Measurements from ENCODE around the gene CTNND2.
"Not testable (repeated sequence)": the region's sequence is repeated elsewhere in the genome, so short reads cannot be mapped to it uniquely, and the experiment has no call there.

CTNND2 gene

DNA sequence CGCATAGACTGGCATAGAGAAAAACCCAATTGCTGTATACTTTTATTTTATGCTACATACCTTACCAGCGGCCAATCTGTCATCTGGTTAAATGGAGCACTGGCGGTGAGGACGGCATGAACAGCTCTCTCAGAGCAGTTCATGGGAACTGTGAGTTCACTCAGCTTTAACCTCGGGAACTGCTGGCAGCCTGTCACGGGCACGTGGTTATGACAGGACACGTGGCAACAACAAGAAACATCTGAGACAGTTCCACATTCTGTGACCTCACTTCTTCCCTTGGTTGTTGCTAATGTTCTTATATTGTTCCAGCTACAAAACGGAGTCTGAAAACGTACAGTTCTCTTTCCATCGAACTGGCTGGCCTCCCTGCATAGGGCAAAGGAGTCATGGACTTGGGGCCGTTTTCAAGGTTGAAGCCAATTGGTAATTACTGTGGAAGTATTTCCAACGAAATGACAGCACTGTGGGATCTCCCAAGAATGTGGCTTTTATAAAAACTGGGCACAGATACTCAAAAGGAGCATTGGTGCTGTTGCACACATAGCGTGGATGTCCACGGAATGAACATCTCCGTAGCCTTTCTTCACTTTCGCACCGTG, 896.9 kb downstream of the CTNND2 start:
- H3K4me1 ChIP-seq (ENCODE audit: insufficient read depth, insufficient read length) = no peaks in the 10 kb centered on the region
- H3K36me3 ChIP-seq (ENCODE audit: insufficient read depth, insufficient read length, low read length) = no peaks in the 10 kb centered on the region
- no peak for DNase-seq (ENCODE audit: low read depth, low spot score)
- TF ChIP-seq YY1 (IDR thresholded peaks at IDR 0.05; ENCODE audit: insufficient read depth, insufficient read length) (no peak), SUZ12 (IDR thresholded peaks at IDR 0.05; ENCODE audit: extremely low read depth, insufficient read depth, insufficient read length) (no peak), ZNF274 (IDR thresholded peaks at IDR 0.05; ENCODE audit: low read depth, low read length) (no peak)
- H3K9ac ChIP-seq (ENCODE audit: insufficient read length, low read depth) = no peak overlapping the region
- no peaks in the 10 kb centered on the region for H3K27me3 ChIP-seq (ENCODE audit: insufficient read depth, insufficient read length)
- H3K9me3 ChIP-seq (ENCODE audit: insufficient read depth, low read length) = no peaks in the 10 kb centered on the region; the same call in 1 of the 2 replicates
- H3K4me3 ChIP-seq (ENCODE audit: insufficient read length, low read depth) = no peak overlapping the region

GRCh38 chr5:11004523-11004922, 899.7 kb downstream of the CTNND2 start:
- not testable (repeated sequence) for H3K4me3 ChIP-seq (ENCODE audit: insufficient read length, low read depth); H3K9me3 ChIP-seq (ENCODE audit: insufficient read depth, low read length); H3K4me1 ChIP-seq (ENCODE audit: insufficient read depth, insufficient read length); DNase-seq (ENCODE audit: low read depth, low spot score); H3K9ac ChIP-seq (ENCODE audit: insufficient read length, low read depth); H3K27me3 ChIP-seq (ENCODE audit: insufficient read depth, insufficient read length); H3K36me3 ChIP-seq (ENCODE audit: insufficient read depth, insufficient read length, low read length)

DNA sequence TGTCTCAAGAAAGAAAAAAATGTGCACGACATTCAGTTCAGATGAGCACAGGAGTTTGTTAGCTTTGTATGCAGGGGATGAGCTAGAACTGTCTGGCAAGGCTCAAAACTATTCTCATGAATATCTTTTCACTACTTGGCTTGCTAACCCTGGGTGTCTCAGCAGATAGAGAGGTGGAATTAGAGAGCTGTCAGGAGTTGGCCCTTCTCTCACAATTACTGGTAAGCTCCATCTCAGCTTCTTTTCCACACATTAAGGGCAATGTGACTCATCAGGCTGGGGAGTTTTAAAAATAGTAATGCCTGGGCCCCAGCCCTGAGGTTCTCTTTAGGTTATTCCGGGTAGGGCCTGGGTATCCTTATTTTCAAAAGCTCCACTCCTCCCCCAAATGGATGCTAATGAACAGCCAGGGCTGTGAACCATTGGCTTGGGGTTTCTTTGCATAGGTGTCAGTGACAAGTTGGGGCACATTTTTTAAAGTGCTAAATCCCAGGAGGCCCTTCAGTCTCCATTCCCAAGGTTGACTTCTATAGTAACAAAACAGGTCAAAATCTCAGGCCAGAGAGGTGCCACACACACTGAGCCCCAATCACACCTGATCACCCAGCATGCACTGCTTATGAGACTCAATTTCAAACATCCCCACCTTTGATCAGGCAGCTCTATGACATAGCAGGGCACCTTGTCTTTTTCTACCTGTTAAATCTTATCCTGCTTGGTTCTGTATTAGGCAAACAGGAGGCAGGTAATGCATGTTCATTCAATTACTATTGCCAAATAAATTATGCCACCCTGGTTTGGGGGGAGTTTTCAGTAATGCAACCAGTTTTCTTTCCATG, 903.5 kb downstream of the CTNND2 start:
- no peak for TF ChIP-seq ZNF274 (IDR thresholded peaks at IDR 0.05; ENCODE audit: low read depth, low read length)
- no peak for TF ChIP-seq SUZ12 (IDR thresholded peaks at IDR 0.05; ENCODE audit: extremely low read depth, insufficient read depth, insufficient read length)
- no peak for TF ChIP-seq YY1 (IDR thresholded peaks at IDR 0.05; ENCODE audit: insufficient read depth, insufficient read length)
- Histone ChIP-seq H3K4me1 (ENCODE audit: insufficient read depth, insufficient read length) (no peaks in the 10 kb centered on the region), H3K36me3 (ENCODE audit: insufficient read depth, insufficient read length, low read length) (no peaks in the 10 kb centered on the region), H3K9ac (ENCODE audit: insufficient read length, low read depth) (no peak overlapping the region), H3K4me3 (ENCODE audit: insufficient read length, low read depth) (no peak overlapping the region), H3K9me3 (ENCODE audit: insufficient read depth, low read length) (no peaks in the 10 kb centered on the region), H3K27me3 (ENCODE audit: insufficient read depth, insufficient read length) (no peaks in the 10 kb centered on the region)
- no peak for DNase-seq (ENCODE audit: low read depth, low spot score)

- Histone ChIP-seq H3K4me1 (ENCODE audit: insufficient read depth, insufficient read length) (no peaks in the 10 kb centered on the region), H3K36me3 (ENCODE audit: insufficient read depth, insufficient read length, low read length) (no peaks in the 10 kb centered on the region), H3K27me3 (ENCODE audit: insufficient read depth, insufficient read length) (no peaks in the 10 kb centered on the region), H3K9ac (ENCODE audit: insufficient read length, low read depth) (no peak overlapping the region), H3K4me3 (ENCODE audit: insufficient read length, low read depth) (no peak overlapping the region), H3K9me3 (ENCODE audit: insufficient read depth, low read length) (no peaks in the 10 kb centered on the region)
- DNase-seq (ENCODE audit: low read depth, low spot score) = no peak
- TF ChIP-seq YY1 (IDR thresholded peaks at IDR 0.05; ENCODE audit: insufficient read depth, insufficient read length) (no peak), SUZ12 (IDR thresholded peaks at IDR 0.05; ENCODE audit: extremely low read depth, insufficient read depth, insufficient read length) (no peak), ZNF274 (IDR thresholded peaks at IDR 0.05; ENCODE audit: low read depth, low read length) (no peak)
These were observed 904.5 kb downstream of the CTNND2 start for GRCh38 chr5:10999714-11000113.

DNA sequence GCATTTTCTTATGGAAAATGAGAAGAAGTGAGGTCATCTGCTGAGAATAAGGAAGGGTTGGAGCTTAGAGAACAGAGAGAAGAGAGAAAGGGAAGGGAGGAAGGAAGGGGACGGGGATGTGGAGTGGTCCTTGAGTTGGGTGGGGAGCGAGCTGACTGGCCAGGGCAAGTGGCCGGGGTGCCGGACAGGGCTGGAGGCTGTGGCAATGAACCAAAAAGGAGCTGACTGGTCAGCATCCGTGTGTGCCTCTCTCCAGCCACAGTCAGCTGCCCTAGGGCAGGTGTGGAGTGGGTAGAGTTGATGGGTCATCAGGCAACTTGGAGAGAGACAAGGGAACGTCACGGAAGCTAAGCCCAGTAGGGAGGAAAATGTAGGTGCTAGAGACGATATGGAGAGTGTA, 908.4 kb downstream of the CTNND2 start:
- Histone ChIP-seq H3K4me1 (ENCODE audit: insufficient read depth, insufficient read length) (no peaks in the 10 kb centered on the region), H3K9ac (ENCODE audit: insufficient read length, low read depth) (no peak overlapping the region), H3K27me3 (ENCODE audit: insufficient read depth, insufficient read length) (no peaks in the 10 kb centered on the region), H3K4me3 (ENCODE audit: insufficient read length, low read depth) (no peak overlapping the region), H3K36me3 (ENCODE audit: insufficient read depth, insufficient read length, low read length) (no peaks in the 10 kb centered on the region), H3K9me3 (ENCODE audit: insufficient read depth, low read length) (no peaks in the 10 kb centered on the region)
- no peak for TF ChIP-seq SUZ12 (IDR thresholded peaks at IDR 0.05; ENCODE audit: extremely low read depth, insufficient read depth, insufficient read length)
- no peak for TF ChIP-seq ZNF274 (IDR thresholded peaks at IDR 0.05; ENCODE audit: low read depth, low read length)
- TF ChIP-seq YY1 (IDR thresholded peaks at IDR 0.05; ENCODE audit: insufficient read depth, insufficient read length) = no peak
- no peak for DNase-seq (ENCODE audit: low read depth, low spot score)

- Histone ChIP-seq H3K9me3 (ENCODE audit: insufficient read depth, low read length) (no peaks in the 10 kb centered on the region), H3K9ac (ENCODE audit: insufficient read length, low read depth) (no peak overlapping the region), H3K27me3 (ENCODE audit: insufficient read depth, insufficient read length) (no peaks in the 10 kb centered on the region), H3K36me3 (ENCODE audit: insufficient read depth, insufficient read length, low read length) (no peaks in the 10 kb centered on the region), H3K4me1 (ENCODE audit: insufficient read depth, insufficient read length) (no peaks in the 10 kb centered on the region), H3K4me3 (ENCODE audit: insufficient read length, low read depth) (no peak overlapping the region)
- no peak for DNase-seq (ENCODE audit: low read depth, low spot score)
- TF ChIP-seq ZNF274 (IDR thresholded peaks at IDR 0.05; ENCODE audit: low read depth, low read length) (no peak), SUZ12 (IDR thresholded peaks at IDR 0.05; ENCODE audit: extremely low read depth, insufficient read depth, insufficient read length) (no peak), YY1 (IDR thresholded peaks at IDR 0.05; ENCODE audit: insufficient read depth, insufficient read length) (no peak)
These were observed 909.9 kb downstream of the CTNND2 start for GRCh38 chr5:10994091-10994986.

GRCh38 chr5:10990634-10991033, 913.6 kb downstream of the CTNND2 start:
- H3K36me3 ChIP-seq (ENCODE audit: insufficient read depth, insufficient read length, low read length) = no peaks in the 10 kb centered on the region
- no peak for DNase-seq (ENCODE audit: low read depth, low spot score)
- no peaks in the 10 kb centered on the region for H3K9me3 ChIP-seq (ENCODE audit: insufficient read depth, low read length)
- peaks cover 2% of the 10 kb centered on the region for H3K4me1 ChIP-seq (ENCODE audit: insufficient read depth, insufficient read length)
- no peak overlapping the region for H3K9ac ChIP-seq (ENCODE audit: insufficient read length, low read depth)
- no peak for TF ChIP-seq YY1 (IDR thresholded peaks at IDR 0.05; ENCODE audit: insufficient read depth, insufficient read length)
- no peak for TF ChIP-seq SUZ12 (IDR thresholded peaks at IDR 0.05; ENCODE audit: extremely low read depth, insufficient read depth, insufficient read length)
- TF ChIP-seq ZNF274 (IDR thresholded peaks at IDR 0.05; ENCODE audit: low read depth, low read length) = no peak
- no peaks in the 10 kb centered on the region for H3K27me3 ChIP-seq (ENCODE audit: insufficient read depth, insufficient read length)
- no peak overlapping the region for H3K4me3 ChIP-seq (ENCODE audit: insufficient read length, low read depth)
